Stimulated activated naive CD4-positive, alpha-beta T cell treated with Interleukin-2 at 50 U/mL for 16 hours (primary cell): ENCODE results near the gene CDRT4.
A peak's percentile ranks its signal among the peaks of the same experiment; 100 is the strongest.
"Not testable (repeated sequence)": the region's sequence is repeated elsewhere in the genome, so short reads cannot be mapped to it uniquely, and the experiment has no call there.

ENCODE experiments used
- DNase-seq: peaks from one replicate; lab custom pipeline; 2025; lab: John Stamatoyannopoulos, UW

Gene CDRT4

DNA sequence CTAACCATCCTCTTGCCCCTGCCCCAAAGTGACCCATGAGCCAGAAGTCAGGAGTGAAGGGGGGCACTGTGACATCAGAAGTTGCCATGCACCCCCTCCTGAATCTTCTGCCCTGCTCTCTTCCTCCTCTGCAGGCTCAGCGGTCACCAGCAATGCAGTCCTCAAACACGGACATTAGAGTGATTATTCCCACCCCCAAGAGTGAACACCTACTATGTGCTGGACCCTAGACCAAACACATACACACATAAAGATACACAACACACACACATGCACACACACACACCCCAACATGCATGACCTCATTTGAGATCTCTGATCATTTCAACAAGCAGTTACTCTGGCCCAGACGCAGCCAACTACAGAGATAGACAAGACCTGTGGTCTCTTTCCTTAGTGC, at the start of gene CDRT4:
CDRT4 (minus strand) TSS at position 30 of the 400 bp plus-strand sequence. CDS start 27,383 bp downstream, outside the sequence.
- DNase-seq: no peak

GRCh38 chr17:15516150-15516549, 48.7 kb upstream of the CDRT4 start:
- no peak for DNase-seq

DNA sequence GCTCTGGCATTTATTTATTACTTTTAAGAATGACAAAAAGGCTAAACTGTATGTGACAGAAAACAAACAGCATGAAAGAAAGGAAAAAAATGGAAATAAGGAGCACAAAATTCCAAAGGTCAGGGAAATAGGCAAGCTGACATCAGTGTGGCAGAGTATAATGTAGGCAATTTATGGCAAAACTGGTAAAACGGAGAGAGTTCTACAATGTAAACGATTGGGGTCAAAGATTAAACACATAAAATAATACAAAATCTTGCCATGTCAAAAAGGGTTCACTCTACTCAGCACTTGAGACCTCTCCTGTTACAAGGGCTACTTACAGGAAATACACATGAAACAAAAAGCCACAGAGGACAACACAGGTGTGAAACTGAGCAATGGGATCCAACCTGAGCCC, 47.0 kb upstream of the CDRT4 start:
- DNase-seq: no peak

DNA sequence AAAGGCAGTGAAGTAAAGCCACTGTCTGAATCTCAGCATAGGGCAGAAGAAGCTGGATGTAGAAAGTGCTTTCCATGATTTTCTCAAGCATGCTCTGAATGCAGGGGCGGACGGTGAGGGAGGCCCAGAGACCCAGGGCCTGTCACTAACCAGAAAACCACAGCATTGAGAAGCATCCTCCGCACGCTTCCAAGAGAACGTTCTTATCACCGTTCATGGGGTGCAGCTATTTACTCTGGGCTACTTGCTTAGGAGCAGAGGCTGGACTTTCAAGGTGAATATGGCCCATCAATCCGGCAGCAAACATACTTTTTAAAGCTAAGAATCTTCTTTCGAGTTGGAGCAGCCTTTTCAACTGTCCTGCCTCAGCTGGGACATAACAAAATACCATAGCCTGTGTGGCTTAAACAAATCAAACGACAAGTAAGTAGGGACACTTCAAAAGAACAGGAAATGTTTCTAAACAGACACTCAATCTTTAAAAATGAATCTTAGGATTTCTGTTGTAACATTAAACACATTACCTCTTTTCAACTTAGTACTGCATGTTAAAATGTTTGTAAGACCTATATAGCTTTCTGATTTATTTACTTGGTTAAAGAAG, 46.5 kb upstream of the CDRT4 start:
- no peak for DNase-seq

DNA sequence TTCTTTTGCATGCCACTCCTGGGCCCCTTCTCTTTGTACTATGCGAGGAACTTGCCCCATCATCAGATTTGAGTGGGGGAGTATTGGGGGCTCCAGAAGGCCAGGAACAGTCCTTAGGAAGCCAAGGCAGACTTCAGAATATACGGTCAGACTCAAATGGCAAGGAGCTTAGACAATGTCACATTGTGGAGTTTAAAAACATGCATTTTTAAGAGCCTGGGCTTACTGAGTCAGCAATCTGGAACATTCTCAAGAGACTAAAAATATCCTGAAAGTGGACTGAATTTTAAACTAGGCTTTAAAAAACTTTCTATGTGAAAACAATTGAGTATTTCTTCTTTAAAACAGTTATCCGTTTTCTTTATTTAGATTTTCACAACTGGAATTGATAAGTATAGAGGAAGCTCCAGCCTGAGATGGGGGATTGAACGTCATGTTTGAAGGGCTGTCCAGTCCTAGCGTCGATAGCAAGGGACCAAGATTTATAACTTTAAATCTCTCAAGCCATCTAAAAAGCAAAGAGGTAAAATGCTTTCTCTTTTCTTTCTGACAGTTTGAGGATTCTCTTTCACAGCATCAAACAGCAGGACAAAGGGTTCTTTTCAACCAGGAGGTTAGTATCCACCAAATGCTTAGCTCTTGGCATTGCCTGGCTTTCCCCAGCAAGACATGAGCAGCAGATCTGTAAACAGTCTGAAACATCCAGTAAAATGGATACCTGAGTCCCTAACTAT, 45.8 kb upstream of the CDRT4 start:
- no peak for DNase-seq

DNA sequence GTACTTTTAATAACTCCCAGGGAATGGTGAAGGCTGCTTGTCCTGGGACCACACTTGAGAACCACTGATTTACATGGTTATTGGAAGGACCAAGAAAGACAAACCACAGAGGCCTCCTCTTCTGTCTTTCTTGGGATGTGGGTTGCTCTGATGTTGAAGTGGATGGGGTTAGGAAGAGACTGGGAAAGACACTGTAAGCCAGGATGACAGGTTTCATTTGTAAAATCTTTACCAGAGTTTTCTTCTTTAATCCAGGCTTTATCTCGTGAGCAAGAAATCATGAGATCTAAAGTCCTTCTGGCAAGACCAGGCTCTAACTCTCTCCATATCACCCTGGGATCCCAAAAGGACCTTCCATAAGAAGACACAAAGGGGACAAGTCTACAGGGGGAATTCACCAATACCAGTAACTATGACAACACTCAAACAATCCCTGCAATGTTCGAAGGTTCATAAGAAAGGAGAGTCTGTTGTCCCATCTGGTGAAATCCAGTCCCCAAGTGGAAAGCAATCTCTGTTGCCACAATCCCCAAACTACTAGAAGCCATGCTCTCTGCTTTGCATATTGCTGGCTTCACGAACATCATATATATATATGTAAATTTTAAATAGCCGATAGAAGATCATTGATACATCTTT, 44.8 kb upstream of the CDRT4 start:
- DNase-seq: no peak

DNA sequence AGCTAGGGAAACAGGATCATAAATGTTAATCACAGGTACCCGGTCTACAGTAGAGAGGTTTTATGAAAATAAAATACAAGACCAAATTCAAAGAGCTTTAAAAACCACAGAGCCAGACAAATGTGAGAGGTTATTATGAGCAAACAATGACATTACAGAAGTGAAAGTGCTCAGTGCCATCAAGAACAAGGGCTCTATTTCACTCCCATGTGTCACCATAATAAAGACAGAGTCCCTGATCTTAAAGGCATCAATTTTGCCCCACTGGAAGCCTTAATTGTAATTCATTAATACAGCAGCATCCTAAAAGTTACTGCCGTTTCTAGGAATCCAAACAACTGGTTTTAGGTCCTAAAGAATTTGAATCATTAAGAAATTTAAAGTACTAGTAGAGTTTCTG, 43.7 kb upstream of the CDRT4 start:
- no peak for DNase-seq

DNA sequence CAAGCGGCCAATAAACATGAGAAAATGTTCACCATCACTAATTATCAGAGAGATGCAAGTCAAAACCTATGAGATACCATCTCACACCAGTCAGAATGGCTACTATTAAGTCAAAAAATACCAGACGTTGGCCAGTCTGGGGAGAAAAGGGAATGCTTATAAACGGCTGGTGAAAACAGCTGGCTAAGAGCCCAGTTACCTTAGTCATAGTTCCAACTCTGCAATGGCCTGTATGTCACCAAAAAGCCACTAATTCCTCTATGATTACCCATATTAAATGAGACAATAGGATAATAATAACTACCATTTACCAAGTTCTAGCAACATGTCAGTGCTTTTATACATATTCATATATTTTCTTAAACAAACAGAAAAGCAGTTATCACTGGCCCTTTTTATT, 42.9 kb upstream of the CDRT4 start:
- DNase-seq: no peak

DNA sequence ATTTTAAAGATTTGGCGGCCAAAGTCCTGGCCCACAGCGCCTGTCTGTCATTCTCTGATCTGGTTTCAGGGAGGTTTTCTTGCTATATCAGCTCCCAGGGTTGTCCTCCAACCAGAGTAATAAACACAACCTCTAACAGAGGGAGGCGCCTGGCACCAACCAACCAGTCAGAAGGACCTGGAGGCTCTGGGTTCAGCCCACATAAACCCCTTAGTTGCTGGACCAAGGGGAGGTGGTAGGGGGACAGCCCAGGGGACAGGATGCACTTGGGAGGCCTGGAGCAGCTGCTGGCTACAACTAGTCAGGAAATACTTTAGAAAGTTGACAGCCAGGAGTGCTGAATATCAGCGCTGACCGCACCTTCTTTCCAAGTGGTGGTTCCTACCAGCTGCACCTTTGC, 41.7 kb upstream of the CDRT4 start:
- no peak for DNase-seq

DNA sequence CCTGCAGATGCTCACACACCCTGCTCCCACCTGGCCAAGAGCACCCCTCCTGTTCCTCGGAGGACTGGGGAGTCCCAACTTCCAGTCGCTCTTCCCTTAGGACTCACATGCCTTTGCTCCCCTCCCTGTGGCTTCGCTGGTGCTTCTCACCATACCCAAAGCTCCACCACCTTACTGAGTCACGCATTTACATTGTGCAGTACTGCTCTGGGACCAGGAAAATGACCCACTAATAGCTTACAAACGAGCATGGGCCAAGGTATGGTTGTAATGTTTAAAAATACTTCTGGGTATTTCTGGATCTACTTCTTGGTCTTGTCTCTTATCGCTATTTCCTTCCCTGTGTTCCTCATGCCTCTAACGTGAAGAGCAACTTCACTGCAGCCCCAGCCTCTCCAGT, 41.0 kb upstream of the CDRT4 start:
- no peak for DNase-seq

DNA sequence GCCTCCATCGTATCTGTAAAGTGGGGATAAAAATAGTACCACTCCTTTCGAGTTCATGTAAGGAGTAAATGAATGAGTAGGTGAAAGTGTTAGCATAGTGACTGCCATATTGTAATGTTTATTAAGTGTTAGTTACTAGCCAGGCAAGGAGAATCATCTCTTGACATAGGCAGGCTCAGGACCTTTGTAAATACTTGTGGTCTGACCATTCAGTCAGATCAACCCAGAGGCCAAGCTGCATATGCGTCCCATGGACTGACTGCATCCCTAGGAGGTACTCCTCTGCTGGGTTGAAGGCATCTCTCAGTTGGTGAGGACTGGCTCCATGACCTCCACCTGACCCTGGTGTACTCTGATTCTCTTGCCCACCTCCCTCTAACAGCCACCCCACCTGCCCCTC, 40.5 kb upstream of the CDRT4 start:
- DNase-seq: no peak

DNA sequence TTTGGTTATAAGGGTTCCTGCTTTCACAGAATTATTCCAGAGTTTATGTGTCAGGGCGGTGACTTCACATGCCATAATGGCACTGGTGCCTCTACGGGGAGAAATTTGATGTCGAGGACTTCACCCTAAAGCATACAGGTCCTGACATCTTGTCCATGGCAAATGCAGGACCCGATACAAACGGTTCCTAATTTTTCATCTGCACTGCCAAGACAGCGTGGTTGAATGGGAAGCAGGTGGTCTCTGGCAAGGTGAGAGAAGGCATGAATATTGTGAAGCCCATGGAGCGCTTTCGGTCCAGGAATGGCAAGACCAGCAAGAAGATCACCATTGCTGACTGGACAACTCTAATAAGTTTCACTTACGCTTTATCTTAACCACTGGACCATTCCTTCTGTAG, 39.6 kb upstream of the CDRT4 start:
- DNase-seq: no peak

GRCh38 chr17:15505708-15506107, 38.3 kb upstream of the CDRT4 start:
- not testable (repeated sequence) for DNase-seq

DNA sequence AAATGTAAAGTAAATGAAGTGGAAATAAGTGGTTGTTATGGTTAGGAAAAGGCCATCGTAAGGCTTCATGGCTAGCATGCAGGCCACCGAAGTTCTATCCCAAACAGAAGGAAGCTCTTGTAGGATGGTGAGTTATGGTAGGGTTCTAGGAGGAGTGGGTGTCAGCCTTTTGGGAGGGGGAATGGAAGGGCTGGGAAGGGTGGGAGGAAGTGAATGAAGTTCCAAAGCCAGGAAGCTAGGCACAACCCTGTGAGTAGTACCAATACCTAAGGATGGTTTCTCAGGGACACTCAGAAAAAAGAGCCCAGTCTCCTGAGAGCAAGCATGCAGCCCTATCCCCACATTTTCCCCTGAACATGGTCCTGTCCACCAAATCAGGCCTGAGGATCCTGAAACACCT, 36.3 kb upstream of the CDRT4 start:
- no peak for DNase-seq

DNA sequence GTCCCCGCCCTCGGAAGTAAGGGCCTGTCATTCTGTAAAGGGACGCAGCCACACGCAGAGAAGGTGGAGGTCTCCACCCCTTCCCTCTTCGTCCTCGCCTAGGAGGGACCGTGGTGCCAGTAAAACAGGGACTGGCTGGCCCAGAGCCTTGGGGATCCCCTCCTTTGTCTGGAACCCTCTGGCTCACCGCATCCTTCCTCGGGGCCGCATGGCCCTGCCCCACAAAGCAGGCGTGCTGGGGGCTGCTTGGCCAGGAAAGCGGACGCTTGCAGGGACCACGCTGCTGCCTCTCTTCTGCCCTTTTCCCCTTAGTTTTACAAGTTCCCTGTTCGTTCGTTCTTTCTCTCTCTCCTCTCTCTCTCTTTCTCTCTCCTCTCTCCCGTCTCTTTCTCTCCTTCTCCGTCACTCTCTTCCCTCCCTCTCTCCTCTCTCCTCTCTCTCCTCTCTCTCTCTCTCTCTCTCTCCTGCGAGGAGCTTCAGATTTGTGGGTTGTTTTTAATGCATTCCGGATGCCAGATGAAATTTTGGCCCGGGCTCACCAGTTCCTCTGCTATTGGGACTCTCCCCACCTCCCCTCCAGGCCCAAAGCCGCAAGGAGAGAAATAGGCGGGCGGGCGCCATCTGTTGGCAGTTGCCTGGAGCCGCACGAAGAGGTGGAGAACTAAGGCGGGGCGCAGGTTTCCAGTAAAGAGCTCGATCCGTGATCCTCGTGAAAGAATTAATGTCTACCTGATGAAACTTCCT, 35.1 kb upstream of the CDRT4 start:
- DNase-seq: peak; percentile 35

GRCh38 chr17:15501793-15502192, 34.4 kb upstream of the CDRT4 start:
- no peak for DNase-seq

DNA sequence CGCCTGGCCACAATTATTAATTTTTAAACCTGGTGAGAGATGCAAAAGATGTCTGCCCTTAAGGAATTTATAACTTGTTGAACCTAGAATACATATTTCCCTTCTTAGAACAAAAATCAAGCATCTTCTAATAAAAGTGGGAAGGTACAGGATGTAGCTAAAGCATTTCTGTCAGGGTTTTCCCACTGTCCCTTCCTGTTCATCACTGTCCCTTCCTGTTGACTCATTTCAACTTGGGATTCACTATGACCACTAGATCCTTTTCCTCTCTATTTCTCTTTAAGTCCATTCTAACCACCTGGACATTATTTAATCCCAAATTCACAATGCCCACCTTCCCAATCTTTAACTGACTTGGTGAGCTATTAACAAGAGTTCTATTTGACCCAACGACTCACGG, 33.9 kb upstream of the CDRT4 start:
- DNase-seq: no peak

DNA sequence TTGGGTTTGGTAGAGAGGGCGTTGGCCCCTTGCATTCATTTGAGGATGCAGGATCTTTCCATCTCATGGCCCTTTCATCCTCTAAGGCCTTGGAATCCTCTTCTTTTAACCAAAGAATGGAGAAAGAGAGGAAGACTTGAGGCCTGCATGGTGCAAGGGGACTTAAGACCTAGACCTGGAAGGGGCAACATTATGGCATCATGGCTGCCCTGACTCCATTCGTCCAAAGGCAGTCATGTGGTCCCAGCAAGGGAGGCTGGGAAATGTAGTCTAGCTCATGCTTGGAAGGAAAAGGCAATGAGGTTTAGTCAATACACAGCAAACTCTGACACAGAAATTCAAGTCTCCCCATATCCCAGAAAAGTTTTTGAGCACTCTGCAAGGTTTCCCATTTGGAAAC, 30.7 kb upstream of the CDRT4 start:
- no peak for DNase-seq

DNA sequence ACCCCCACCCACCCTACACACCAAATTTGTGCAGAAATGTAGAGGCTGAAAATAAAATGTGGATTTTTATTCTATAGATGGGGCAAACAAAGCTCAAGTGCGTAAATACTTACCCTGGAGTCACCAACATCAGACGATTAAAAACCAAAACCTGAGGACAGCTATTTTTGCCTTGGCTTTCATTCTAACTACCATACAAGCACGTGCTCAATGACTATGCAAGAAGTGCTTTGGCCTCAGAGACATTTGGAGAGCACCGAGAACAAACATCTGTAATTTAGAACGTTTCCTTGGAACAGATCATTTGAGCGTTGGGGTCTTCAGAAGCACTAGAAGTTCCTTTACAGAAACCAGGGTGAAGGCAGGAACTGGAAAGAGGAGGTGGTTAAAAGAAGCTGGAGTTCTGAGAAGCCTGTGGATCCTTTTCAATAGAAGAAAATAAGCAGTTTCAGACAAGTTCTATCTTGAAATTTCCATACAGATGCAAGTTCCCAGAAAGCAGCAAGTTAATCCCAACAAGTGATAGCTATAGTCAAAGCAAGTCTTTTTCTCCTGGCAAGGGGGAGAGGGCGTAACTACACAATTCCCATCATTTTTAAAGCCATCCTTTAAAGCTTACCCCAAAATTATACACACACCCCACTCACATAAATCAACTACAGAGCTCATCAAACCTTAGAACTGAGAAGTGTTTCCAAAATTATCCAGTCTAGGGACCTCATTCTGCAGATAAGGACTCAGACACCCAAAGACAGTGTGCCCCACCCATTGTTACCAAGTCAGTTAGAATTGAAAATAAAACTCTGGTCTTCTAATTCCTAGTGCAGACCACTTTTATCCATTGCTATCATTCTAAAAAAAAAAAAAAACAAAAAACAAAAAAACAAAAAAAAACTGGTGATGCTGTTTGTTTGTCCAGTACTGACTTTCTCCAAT, 29.6 kb upstream of the CDRT4 start:
- DNase-seq: no peak

DNA sequence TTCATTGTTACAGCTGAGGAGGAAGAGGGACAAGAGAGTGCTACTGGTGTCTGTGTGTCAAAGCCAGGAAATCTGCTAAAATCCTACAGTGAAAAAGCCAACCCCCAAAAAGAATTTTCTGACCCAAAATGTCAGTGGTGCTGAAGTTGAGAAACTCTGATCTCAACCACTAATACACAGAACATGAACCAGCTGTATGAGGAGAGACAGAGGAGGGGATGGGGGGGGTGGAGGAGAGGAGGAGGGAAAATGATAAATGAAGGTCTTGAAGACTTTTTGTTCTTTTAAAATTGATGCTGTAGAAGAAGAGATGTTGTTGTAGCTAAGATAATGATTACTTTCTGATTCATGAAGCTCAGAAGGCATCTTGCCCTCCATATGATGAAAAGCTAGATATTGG, 27.4 kb upstream of the CDRT4 start:
- no peak for DNase-seq

GRCh38 chr17:15493693-15494035, 26.2 kb upstream of the CDRT4 start:
- DNase-seq: no peak
